CD4-positive, alpha-beta T cell treated with Interleukin-17A for 1 hour (primary cell): ENCODE data around the gene FNDC3B.

Experiments
- DNase-seq: peaks from one replicate; pipeline ENCODE4 v3.0.0-alpha.2; 2020

FNDC3B gene

DNA sequence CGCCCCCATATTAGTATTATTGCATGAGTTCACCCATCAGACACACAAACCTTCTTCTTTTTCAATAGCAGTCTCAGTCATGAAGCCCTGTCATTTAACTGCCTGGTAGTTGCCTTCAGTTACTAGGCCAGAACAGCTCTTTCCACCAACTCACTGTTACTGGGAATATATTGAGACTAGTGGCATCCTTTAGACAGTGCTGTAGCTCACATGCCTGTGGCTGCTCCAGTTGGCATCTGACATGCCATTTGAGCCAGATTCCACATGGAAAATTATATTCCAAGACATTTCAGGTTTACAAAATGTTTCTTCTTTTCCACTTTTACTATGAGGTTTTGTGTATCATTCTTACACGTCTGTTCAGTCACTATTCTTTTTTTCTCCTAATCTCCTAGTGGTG, 262.8 kb downstream of the FNDC3B start:
- DNase-seq: no peak

DNA sequence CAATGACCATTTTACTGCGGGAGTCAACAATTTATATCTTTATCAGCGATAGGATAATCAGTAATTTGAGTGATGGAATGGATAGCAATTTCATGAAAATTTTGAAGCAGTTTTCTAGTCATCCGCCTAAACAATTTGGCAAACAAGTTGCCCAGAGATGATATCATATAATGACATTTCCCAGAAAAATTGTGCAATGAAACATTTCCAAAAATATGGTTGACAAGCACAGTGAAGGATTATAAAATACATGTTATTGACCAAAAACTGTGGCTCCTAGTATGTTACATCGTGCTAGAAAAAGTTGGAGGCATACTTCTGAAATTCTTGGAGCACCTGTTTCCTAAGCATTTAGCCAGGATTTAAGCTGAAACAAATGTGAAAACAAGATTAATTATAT, 263.8 kb downstream of the FNDC3B start:
- no peak for DNase-seq

DNA sequence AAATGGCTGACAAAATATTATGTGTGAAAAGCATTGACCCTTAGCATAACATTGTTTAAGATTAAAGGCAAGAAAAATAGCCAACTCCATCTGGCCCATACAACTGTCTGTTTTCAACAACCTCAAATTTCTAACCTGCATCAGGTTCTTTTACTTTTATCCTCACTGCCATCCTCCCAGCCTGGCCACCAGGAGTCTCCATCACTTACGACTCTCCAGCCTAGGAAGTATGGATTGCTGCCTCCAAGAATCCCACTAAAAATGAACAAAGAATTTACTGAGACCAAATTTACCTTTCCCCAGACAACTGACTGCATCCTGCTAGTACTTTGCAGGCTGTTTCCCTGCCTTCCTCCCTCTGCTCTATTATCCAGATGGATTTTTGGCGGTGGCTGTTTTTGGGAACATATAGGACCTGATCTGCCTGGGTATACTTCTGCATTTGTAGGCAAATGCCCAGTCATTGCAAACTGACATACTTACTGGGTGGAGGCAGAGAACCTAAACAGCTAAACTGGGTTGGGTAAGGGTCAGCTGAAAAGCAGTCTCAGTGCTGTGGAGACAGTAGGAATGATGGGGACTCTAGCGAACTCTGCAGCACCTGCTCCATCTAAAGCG, 264.7 kb downstream of the FNDC3B start:
- DNase-seq: no peak

DNA sequence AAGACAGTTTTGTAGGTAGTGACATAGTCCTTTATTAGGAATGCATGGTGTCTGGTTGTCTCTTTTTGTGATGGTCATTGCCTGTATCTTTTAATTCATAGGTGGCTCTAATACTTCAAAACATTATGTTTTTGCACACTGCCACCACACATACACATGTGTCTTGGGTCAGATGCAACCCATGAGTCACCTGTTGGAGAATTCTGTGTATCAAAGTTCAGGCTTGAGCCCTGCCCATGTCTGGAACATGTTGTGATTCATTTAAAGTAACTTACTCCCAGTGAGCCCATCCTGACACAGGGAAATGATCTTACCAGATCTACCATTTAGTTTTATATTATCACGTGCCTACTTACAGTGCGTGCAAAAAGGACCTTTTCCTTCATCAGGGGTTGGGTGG, 266.2 kb downstream of the FNDC3B start:
- DNase-seq: no peak

DNA sequence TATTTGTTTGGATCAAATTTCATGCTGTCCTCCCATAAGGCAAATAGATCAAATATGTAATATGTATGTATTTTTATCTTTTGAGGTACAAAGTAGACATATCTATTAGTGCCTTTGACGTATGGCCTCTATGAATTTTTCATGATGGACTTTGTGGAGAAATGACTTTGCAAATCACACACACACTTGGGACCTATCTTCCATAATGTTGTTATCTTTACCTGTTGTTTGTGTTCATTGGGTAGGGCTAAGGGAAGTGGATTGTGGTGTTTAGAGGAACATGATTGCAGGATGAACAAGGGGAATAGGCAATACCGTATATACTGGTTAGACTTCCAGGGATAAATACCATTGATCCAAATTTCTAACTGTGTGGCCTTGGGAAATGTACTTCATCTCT, 266.6 kb downstream of the FNDC3B start:
- DNase-seq: no peak

DNA sequence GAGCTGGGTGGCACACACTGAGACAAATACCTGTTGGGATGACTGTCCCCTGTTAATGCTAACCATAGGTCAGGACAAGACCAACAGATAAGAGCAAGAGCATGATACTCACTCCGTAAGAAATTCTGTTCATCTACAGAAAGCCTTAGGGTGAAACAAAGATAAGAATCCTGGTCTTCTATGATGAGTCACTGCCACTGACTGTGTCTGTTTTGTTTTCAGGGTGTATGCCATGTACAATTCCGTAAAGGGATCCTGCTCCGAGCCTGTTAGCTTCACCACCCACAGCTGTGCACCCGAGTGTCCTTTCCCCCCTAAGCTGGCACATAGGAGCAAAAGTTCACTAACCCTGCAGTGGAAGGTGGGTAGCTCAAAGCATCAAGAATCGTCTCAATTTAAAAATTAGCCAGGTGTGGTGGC, 267.8 kb downstream of the FNDC3B start:
- DNase-seq: no peak

DNA sequence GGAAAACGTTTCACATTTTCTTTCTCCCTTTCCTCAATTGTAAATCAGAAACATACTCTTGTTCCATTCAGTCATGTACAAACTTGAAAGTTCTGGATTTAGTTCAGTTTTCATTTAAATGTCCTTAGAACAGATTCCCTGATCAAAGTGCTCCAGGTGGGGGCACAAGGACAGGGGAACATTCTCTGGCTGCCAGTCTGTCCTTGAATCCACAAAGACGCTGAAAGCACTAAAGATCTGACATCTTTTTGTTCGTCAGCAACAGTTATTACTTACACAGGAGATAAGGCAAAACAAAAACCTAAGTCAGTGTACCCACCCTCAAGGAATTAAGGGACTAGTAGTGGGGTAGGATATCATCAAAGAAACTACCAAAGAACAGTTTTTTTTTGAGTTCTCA, 269.7 kb downstream of the FNDC3B start:
- no peak for DNase-seq

DNA sequence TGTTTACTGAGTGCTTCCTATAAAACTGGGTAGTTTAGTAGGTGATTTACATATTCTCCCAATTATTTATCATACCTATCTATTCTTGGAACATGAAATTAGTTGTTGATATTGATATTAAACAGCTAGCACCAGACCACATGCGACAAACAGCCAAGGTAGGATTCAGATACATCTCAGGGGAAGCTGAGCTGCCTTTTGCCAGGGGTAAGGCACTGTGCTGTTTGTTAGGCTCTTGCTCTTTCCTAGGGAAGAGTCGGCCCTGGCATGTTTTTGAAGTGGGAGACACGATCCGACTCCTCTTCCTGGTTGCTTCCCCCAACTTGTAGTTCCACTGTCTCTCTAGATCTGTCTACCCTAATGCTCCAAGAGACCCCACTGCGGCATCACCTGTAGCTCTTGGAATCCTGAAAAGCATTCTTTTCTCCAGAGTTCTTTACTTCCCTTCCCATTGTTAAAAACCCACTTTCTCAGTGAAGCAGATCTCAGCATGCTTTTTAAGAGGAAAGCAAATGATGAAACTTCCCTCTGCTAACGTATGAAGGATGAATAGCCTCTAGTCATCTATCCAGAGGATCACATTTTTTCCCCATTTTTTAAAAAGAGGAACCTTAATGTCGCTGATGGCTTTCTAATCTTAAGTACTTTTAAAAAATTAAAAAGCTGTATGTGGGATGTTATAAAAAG, 270.5 kb downstream of the FNDC3B start:
- no peak for DNase-seq

DNA sequence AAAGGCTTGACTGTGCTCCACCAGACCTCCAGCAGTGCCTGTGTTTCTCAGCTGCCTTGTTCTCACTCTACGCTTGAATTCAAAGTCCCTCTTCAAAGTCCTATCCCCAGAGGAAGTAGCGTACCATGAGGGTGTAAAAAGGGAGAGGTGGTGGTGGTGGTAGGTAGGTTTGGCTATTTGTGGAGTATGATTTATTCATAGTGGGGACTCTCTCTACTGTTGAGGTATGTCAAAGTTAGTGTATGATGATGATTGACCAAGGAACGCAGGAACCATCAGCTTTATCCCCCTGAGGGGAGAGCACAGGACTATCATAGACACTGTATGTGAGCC, 271.0 kb downstream of the FNDC3B start:
- no peak for DNase-seq

DNA sequence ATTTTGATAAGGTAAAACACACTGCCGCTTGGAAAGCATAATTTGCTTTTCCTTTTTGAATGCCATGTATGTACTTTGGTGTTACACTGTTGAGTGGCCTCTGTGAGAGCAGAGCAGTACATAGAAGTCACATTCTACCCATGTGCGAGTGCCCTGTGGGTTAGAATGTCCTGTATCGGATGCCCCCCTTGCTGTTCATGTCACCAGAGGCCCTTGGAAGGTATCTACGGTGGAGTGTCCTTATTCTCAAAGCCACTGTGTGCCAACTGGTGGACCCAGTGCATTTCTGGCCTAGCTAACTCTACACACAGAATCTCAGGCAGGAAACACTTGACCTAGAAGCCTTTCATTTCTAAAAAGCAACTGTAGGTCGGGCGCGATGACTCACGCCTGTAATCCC, 271.8 kb downstream of the FNDC3B start:
- no peak for DNase-seq

DNA sequence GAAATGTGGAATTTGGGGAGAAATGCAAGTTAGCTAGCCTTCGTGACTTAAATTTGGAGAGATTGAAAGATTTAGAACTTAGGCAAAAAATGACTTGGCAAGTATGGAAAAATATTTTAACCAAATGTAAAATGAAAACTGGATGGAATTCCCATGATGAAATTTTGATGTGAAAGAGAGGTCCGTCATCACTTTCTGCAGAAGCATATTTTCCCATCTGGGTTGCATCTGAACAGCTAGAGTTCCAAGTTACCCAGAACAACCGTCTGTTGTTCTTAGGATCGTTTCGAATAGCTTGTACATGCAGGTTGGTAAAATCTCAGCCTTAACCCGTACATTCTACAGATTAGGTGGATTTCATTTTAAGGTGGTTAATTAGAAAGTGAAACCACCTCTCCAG, 272.6 kb downstream of the FNDC3B start:
- no peak for DNase-seq

DNA sequence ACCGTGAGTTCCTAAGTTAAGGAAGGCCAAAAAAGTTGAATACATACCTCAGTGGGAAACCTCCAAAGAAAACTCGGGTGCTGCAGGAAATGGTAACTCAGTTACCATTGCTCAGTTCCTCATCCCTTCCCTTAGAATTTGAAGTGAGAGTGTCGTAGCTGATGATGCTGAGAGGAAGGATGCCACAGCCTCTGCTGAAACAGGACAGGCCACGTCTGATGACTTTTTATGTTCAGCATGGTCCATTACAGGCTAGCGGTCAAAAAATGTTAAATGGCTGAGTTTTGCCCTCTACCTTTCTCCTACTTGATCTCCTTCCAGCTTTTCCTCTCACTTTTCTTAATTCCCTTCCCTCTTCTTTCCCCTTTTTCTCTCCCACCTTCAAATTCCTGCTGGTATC, 273.3 kb downstream of the FNDC3B start:
- no peak for DNase-seq

DNA sequence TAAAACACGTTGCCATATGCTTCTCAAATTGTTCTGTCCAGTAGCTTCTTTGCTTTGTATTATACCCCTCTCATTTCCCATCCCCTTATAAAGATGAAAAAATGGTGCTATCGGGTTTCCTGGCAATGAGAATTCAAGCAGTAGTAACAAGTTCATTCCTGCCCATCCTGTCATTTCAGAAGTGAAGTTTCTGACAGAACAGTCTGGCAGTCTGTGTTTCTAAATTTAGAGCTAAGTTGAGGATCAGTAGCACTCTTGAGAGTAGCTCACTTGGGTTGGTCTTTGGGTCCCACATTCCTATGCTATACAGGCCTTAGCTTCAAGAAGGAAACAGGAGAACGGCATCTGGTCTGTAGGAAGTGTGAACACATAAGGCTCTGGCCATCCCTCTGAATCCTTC, 274.3 kb downstream of the FNDC3B start:
- DNase-seq: no peak

DNA sequence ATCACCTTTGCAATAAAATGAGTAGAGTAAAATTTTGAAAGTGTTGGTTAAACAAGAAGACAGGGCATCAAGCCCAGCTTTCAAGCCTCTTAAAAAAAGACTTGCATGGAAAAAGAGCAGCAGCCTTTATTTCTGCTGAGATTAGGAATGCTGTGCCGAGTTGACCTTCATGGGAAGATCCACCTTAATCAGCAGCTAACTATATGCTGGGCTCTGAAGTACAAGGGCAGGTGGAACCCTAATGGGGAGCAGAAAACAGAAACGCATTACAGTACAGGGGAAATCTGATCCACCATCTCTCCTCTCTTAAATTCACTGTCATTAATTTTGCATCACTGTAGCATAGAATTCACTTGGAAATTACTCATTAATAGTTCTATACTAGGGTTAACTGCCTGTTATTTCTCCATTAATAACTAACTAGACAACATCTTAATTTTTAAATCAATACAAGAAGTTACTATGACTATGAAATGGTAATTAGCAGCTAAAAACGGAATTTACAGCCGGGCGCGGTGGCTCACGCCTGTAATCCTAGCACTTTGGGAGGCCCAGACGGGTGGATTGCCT, 275.3 kb downstream of the FNDC3B start:
- DNase-seq: no peak

DNA sequence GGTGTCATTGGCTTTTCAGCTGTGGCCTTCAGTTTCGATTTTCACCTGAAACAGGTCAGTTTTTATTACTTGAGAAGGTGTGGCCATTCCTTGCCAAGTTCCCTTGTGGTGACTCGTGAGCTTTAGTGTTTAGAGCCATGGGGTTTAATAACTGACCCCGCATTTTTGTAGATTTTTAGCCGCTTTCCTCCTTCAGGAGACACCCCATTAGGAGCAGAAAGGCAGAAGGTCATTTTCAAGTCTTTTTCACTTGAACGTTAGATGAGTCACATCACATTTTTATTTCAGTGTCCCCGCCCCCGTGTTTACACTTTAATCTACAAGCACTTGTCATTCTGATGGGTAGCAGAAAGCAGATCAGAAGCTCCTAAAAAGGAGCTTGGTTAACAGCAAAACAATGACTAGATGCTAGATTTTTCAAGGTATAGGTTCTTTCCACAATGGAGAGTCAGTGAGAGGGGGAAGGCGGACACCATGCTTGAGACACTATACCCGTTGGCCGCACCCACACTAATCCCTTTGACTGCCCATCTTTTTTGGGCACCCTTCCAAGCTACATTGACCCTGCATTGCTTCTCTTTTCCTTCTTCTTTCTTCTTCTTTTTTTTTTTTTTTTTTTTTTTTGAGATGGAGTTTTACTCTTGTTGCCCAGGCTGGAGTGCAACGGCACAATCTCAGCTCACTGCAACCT, 276.2 kb downstream of the FNDC3B start:
- no peak for DNase-seq

DNA sequence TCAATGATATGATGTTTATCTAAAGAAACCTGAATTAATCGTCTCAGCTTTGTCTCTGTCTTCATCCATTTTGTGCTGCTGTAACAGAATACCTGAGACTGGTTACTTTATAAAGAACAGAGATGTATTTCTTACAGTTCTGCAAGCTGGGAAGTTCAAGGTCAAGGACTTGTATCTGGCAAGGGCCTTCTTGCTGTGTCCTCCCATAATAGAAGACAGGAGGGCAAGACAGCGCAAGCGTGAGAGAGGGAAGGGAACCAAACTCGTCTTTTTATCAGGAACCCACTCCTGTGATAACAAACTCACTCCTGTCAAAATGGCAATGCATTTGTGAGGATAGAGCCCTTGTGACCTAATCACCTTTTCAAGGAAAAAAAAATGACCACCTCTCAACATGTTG, 277.4 kb downstream of the FNDC3B start:
- DNase-seq: no peak

DNA sequence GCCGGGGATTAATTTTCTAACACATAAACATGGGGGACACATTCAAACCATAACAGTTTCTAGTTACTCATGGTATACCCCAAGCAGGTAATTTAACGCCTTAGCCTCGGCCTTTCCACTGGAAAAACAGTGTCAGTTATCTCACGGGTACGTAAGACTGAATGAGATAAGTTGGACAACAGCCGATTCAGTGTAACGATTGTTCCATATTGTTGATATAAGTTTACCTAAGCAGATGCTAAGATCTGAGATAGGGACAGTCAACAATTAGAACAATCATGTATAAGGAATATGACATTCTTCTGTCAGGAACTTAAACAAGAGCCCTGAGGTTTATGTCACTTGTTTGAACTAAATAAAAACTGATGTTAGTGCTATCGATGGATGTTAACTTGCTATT, 278.1 kb downstream of the FNDC3B start:
- no peak for DNase-seq

DNA sequence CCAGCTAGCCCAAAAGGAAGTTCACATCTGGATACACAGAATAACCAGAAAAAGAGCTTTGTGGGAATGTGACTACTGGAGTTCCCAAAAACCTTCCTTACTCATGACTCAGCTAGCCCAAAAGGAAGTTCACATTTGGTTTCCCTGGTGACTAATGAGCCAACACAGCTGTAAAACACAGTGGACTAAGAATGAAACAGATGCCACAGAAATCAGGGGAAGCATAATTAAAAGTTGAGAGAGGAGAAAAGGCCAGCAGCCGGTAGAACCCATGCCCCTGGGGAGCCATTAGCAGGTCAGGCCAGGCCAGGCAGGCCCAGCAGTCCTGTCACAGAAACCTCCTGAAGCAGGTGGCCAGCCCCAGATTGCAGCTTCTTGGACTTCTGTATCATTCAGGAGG, 278.6 kb downstream of the FNDC3B start:
- peak; percentile 9 for DNase-seq

DNA sequence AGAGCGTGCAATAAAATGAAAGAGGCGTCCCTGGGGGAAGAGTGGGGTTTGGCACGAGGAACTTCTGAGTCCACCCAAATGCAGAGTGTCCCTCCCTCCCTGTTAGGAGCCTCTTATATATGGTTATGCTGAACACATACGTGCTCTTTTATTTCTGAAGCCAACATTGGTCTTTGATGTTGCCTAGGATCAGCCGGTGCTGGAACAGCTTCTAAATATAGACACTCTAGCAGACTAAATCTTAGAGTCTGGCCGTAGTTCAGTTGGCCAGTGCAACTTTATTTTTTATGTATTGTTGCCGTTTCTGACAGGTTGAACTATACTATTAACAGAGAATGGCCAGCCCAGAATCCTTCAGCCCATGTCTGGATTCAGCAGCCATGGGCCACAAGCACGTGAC, 280.2 kb downstream of the FNDC3B start:
- DNase-seq: no peak

DNA sequence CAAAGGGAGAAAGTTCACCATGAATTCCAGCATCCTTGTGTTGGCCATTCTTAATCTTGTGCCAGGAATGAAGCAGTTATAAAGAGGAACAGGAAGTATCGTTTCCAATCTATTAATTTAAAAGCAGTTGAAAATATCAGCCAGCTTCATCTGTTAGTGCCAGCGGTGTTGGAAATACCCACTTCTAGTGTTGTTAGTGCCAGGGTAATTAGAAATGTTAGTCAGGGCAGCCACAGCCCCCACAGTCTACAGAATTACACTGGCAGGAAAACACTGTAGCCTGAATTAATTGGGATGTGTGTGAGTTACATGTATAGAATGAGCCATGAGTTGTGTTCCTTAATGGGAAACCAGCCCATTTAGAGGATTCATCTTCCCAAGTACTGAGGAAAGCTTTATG, 281.1 kb downstream of the FNDC3B start:
- no peak for DNase-seq

DNA sequence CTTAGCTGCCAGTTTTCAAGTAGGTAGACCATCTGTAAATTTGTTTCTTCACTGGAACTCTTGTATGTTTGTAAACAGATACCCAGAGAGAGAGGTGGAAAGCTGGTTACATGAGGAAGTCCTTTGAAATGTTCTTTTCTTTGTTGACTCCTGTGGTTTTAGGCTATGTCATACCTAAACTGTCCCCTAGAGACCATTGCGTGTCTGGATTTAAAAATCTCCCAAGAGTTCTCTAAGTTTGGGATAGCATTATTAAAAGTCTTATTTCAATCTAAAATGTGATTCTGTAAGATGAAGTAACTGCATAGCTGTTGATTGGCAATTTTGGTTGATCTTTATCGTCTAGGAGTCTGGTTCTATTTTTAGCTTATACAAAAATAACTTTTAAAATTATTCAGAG, 281.7 kb downstream of the FNDC3B start:
- no peak for DNase-seq

DNA sequence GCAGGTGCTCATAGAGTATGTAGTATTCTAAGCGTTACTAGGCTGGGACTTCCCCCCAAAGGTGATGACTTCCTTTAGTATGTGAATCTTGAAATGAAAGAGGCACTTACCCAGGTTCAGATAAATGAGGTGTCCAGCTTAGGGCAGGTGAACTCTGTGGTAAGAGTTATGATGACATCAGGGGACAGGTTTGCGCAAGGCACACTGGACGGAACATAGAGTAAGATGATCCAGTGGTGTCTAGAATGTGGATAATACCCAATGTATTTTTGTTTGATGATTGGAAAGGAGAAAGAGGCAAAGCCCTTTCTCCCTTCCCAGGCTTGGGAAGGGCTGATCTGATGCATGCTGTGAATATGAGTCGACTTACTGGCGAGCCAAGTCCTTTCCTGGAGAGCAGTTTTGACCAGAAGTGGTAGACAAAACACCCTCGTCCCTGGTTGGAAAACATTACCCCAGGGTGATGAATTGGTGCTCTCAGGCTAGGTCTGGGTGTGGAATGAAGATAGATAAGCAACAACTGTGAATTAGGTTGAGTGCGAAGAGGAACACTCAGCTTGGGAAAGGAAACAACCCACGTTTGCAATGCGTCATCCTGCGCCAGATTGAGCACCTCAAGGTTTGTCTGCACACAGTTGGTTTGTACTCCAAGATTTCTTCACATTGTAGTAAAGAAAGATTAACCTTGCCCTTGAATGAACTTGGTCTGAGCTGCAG, 284.7 kb downstream of the FNDC3B start:
- DNase-seq: no peak

DNA sequence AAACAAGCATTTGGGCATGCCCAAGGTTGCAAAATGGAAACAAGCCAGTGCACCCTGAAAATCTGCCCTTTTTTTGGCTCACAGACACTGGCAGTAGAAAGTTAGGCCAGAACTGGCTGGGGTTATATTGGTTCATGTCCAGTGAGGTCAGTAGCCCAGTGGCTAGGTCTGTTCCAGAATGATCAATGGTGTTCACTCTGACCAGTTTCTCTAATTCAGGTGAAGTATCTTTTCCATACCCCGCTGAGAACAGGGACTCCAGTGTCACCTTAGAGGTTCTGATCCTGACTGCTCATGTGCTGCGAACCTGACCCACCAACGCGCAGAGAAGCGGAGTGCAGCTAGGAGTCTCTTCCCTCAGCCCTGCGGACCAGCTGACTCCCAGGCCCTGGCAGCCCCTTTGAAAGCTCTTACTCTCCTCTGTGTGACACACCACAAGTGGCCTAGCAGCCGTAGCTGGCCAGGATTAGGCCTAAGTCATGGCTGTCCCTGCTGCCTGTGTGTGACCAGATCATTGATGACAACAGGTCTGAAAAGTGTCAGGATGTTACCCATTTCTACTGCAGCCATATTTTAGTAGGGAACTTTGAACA, 285.3 kb downstream of the FNDC3B start:
- no peak for DNase-seq
